PC-3 (cell line): ENCODE results near the gene TLE3. TPM values are rescaled to one million over a fixed set of nuclear protein-coding genes. Genes with fewer than 3 reads are reported as not detected.

ENCODE experiments used
- ATAC-seq: fragments of 200-7000 bp; cut with Tn5 transposase; 2 replicates; pipeline ENCODE4 v1.9.1; 2020; ENCODE audit warnings: mild to moderate bottlenecking, moderate library complexity
- BruUV-seq: library from RNA; stranded (reverse); fragments of 400-500 nt; replicated peaks from 2 replicates; lab custom pipeline; 2021; lab: Mats Ljungman, UMichigan
- CTCF ChIA-PET: fragments of 300-600 bp; sonication (Branson Sonifier 250); formaldehyde crosslinking; loops from one replicate; lab custom pipeline; 2022; ENCODE audit warnings: antibody characterized with exemption; lab: Charles Lee
- POLR2A ChIA-PET: fragments of 300-600 bp; sonication (Branson Sonifier 250); formaldehyde crosslinking; loops from one replicate; lab custom pipeline; 2022; ENCODE audit warnings: antibody characterized with exemption; ENCODE audit not compliant: unreplicated experiment; lab: Charles Lee
- DNase-seq: peaks from one replicate; pipeline ENCODE4 v3.0.0-alpha.2; 2015
- H2AFZ ChIP-seq: fragments of 300-600 bp; sonication (generic); 2 replicates; pipeline ENCODE4 v1.6.0; 2016; ENCODE audit warnings: antibody characterized with exemption, low read length
- H3F3A ChIP-seq: fragments of 300-600 bp; sonication (generic); one replicate; pipeline ENCODE4 v1.6.0; 2017; ENCODE audit warnings: antibody characterized with exemption, low read length, control low read depth, mild to moderate bottlenecking; ENCODE audit not compliant: unreplicated experiment
- H3K27ac ChIP-seq: fragments of 300-600 bp; sonication (generic); 2 replicates; pipeline ENCODE4 v1.5.1; 2016; ENCODE audit warnings: mild to moderate bottlenecking, low read length
- H3K27me3 ChIP-seq: fragments of 300-600 bp; sonication (generic); 2 replicates; pipeline ENCODE4 v1.6.1; 2016; ENCODE audit warnings: low read length, mixed read lengths
- H3K36me3 ChIP-seq: fragments of 300-600 bp; sonication (generic); 2 replicates; pipeline ENCODE4 v1.6.1; 2016; ENCODE audit warnings: low read depth, mixed run types, low read length, mixed read lengths
- H3K4me1 ChIP-seq: fragments of 300-600 bp; sonication (generic); 2 replicates; pipeline ENCODE4 v1.5.1; 2016; ENCODE audit warnings: low read length; ENCODE audit not compliant: insufficient read depth
- H3K4me2 ChIP-seq: fragments of 300-600 bp; sonication (generic); 2 replicates; pipeline ENCODE4 v1.6.0; 2016; ENCODE audit warnings: low read length
- H3K4me3 ChIP-seq: fragments of 300-600 bp; sonication (generic); 2 replicates; pipeline ENCODE4 v1.5.1; 2016; ENCODE audit warnings: mild to moderate bottlenecking, low read length, mixed read lengths
- H3K79me2 ChIP-seq: fragments of 300-600 bp; sonication (generic); 2 replicates; pipeline ENCODE4 v1.6.1; 2017; ENCODE audit warnings: low read length, mixed read lengths
- H3K9ac ChIP-seq: fragments of 300-600 bp; sonication (generic); 2 replicates; pipeline ENCODE4 v1.6.0; 2016; ENCODE audit warnings: mild to moderate bottlenecking, low read length
- H3K9me2 ChIP-seq: fragments of 300-600 bp; sonication (generic); replicated peaks from 2 replicates; pipeline ENCODE4 v1.6.1; 2016; ENCODE audit warnings: mixed run types, low read length, mixed read lengths
- H3K9me3 ChIP-seq: fragments of 300-600 bp; sonication (generic); 2 replicates; pipeline ENCODE4 v1.6.1; 2016; ENCODE audit warnings: low read length, mixed read lengths
- H4K20me1 ChIP-seq: fragments of 300-600 bp; sonication (generic); 2 replicates; pipeline ENCODE4 v1.6.1; 2016; ENCODE audit warnings: low read length, mixed read lengths
- EZH2 ChIP-seq: fragments of 300-600 bp; sonication (generic); IDR thresholded peaks from one replicate; pipeline ENCODE4 v1.6.1; 2017; ENCODE audit warnings: antibody characterized with exemption, mild to moderate bottlenecking, low read length; ENCODE audit not compliant: unreplicated experiment
- EZH2phosphoT487 ChIP-seq: fragments of 300-600 bp; sonication (generic); IDR thresholded peaks from 2 replicates; pipeline ENCODE4 v1.6.1; 2018; ENCODE audit warnings: mild to moderate bottlenecking, antibody characterized with exemption, low read length, borderline replicate concordance
- intact Hi-C: fragments of 100-400 bp; cut with micrococcal nuclease; formaldehyde crosslinking; loops from 2 replicates; pipeline ENCODE4 v1.9.0; 2023
- total RNA-seq: library from RNA; depleted of rRNA; stranded (reverse); fragments of >200 nt; gene quantifications from 2 replicates; pipeline ENCODE4 v1.2.3, GENCODE V29; 2014
- TF ChIP-seq, protein P1 (sequence below): fragments of 300-600 bp; sonication (generic); conservative IDR thresholded peaks from 2 replicates; pipeline ENCODE4 v1.5.1; 2017; ENCODE audit warnings: antibody characterized with exemption, low read depth, mild to moderate bottlenecking, low read length

Gene TLE3
- total RNA-seq, 1 experiment from 2014 or later: 72.5 TPM

DNA sequence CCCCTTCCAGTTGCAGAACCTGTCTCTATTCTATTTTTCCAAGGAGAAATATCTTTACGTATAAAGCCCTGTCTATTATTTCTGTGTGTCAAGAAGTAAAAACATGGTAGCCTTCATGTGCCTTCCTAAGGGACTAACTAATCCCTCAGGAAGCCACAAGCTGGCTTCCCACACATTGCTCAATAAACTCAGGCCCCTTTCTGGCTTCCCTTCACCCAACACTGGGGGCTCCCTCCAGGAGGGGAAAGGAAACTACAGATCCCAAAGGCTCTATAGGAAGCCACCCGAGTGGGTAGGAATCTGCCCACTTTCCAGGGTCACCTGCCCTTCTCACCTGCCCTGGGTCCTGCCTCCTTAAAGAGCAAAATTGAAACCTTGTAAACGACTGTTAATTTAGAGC lies 4.6 kb downstream of the TLE3 start:
- peak overlapping the region; percentile 98 for H3K4me2 ChIP-seq
- no peaks in the 10 kb centered on the region for H3F3A ChIP-seq
- ATAC-seq (no peak), DNase-seq (no peak)
- no peak for TF ChIP-seq EZH2phosphoT487
- no peak for TF ChIP-seq EZH2
- TF ChIP-seq, protein P1, sequence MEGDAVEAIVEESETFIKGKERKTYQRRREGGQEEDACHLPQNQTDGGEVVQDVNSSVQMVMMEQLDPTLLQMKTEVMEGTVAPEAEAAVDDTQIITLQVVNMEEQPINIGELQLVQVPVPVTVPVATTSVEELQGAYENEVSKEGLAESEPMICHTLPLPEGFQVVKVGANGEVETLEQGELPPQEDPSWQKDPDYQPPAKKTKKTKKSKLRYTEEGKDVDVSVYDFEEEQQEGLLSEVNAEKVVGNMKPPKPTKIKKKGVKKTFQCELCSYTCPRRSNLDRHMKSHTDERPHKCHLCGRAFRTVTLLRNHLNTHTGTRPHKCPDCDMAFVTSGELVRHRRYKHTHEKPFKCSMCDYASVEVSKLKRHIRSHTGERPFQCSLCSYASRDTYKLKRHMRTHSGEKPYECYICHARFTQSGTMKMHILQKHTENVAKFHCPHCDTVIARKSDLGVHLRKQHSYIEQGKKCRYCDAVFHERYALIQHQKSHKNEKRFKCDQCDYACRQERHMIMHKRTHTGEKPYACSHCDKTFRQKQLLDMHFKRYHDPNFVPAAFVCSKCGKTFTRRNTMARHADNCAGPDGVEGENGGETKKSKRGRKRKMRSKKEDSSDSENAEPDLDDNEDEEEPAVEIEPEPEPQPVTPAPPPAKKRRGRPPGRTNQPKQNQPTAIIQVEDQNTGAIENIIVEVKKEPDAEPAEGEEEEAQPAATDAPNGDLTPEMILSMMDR: no peak
- peaks cover 45% of the 10 kb centered on the region for H3K4me1 ChIP-seq
- no TSS peak for BruUV-seq
- H3K4me3 ChIP-seq: peak overlapping the region; percentile 98
- no peaks in the 10 kb centered on the region for H3K9me3 ChIP-seq
- intact Hi-C loops: loop anchor here (2.0 kb wide), 1 partner anchor 540 kb away; no protein-coding TSS in a partner anchor
- H2AFZ ChIP-seq: no peak overlapping the region
- peaks cover 88% of the 10 kb centered on the region for H3K79me2 ChIP-seq
- peak overlapping the region; percentile 29 for H3K9ac ChIP-seq
- no peaks in the 10 kb centered on the region for H3K9me2 ChIP-seq
- peak overlapping the region; percentile 86 for H3K27ac ChIP-seq
- H4K20me1 ChIP-seq: peaks cover 72% of the 10 kb centered on the region
- peaks cover 42% of the 10 kb centered on the region for H3K36me3 ChIP-seq
- ChIA-PET CTCF (interaction anchor here (0.5 kb wide), 1 partner anchor 501 kb away, joined by 3 read pairs; no protein-coding TSS in a partner anchor), POLR2A (no interaction called here)
- no peaks in the 10 kb centered on the region for H3K27me3 ChIP-seq

DNA sequence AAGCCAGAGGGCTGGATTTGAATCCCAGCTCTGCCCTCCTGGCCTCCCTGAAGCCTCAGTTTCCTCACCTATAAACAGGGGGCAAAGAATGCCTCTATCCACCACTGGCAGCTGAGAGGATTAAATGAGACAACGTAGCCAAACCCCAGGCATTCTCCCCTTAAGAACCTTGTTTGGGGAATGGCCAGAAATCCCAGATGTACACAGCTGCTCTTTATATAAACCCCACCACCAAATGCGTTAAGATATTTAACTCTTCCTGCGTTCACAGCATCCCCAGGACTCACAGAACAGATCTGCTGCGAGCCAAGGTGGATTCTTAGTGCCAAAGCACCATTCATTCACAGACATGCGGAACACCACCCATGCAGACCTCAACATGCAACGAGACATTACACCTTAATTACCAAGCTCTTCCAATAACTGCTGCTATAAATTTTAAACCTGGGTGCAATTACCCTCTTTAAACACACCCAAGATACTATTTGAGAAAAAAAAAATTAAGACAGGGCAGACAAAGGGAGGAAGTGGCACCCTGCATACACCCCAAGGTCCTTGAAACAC lies 5.2 kb downstream of the TLE3 start:
- Histone ChIP-seq H3K9ac (no peak overlapping the region), H3K27ac (peak overlapping the region; percentile 86), H3K36me3 (peaks cover 45% of the 10 kb centered on the region), H3K4me1 (peaks cover 44% of the 10 kb centered on the region), H3K4me3 (peak overlapping the region; percentile 98), H3K9me3 (no peaks in the 10 kb centered on the region), H3K27me3 (no peaks in the 10 kb centered on the region), H3K79me2 (peaks cover 92% of the 10 kb centered on the region), H3F3A (no peaks in the 10 kb centered on the region), H2AFZ (no peak overlapping the region), H4K20me1 (peaks cover 77% of the 10 kb centered on the region), H3K4me2 (peak overlapping the region; percentile 98), H3K9me2 (no peaks in the 10 kb centered on the region)
- ATAC-seq (no peak), DNase-seq (no peak)
- no TSS peak for BruUV-seq
- intact Hi-C loops: loop anchor here (2.0 kb wide), 1 partner anchor 540 kb away; no protein-coding TSS in a partner anchor
- TF ChIP-seq EZH2 (no peak), EZH2phosphoT487 (no peak)
- TF ChIP-seq, protein P1: no peak
- ChIA-PET CTCF (interaction anchor here (0.5 kb wide), 1 partner anchor 500 kb away, joined by 3 read pairs; no protein-coding TSS in a partner anchor), POLR2A (no interaction called here)
